MM.1S (cell line): ENCODE data around the gene STK4.

Source experiments
- DNase-seq: peaks from one replicate; pipeline ENCODE4 v3.0.0-alpha.2; 2015
- H2AFZ ChIP-seq: fragments of 300-600 bp; sonication (generic); 2 replicates; pipeline ENCODE4 v1.6.0; 2016; ENCODE audit warnings: antibody characterized with exemption, low read length
- H3F3A ChIP-seq: fragments of 300-600 bp; sonication (generic); 2 replicates; pipeline ENCODE4 v1.6.1; 2016; ENCODE audit warnings: mild to moderate bottlenecking, antibody characterized with exemption, low read length, moderate library complexity, mixed read lengths; ENCODE audit not compliant: insufficient read depth
- H3K27ac ChIP-seq: fragments of 300-600 bp; sonication (generic); 2 replicates; pipeline ENCODE4 v1.5.1; 2016; ENCODE audit warnings: mild to moderate bottlenecking, low read length
- H3K27me3 ChIP-seq: fragments of 300-600 bp; sonication (generic); replicated peaks from 2 replicates; pipeline ENCODE4 v1.6.0; 2016; ENCODE audit warnings: low read length; ENCODE audit not compliant: insufficient read depth
- H3K36me3 ChIP-seq: fragments of 300-600 bp; sonication (generic); replicated peaks from 2 replicates; pipeline ENCODE4 v1.6.1; 2016; ENCODE audit warnings: mild to moderate bottlenecking, low read length, mixed read lengths; ENCODE audit not compliant: insufficient read depth
- H3K4me1 ChIP-seq: fragments of 300-600 bp; sonication (generic); 2 replicates; pipeline ENCODE4 v1.6.1; 2016; ENCODE audit warnings: low read length, mixed read lengths
- H3K4me2 ChIP-seq: fragments of 300-600 bp; sonication (generic); 2 replicates; pipeline ENCODE4 v1.6.0; 2016; ENCODE audit warnings: low read depth, low read length
- H3K4me3 ChIP-seq: fragments of 300-600 bp; sonication (generic); 2 replicates; pipeline ENCODE4 v1.5.1; 2016; ENCODE audit warnings: low read length, mixed read lengths
- H3K79me2 ChIP-seq: fragments of 300-600 bp; sonication (generic); 2 replicates; pipeline ENCODE4 v1.6.1; 2016; ENCODE audit warnings: mixed run types, low read length, mixed read lengths
- H3K9ac ChIP-seq: fragments of 300-600 bp; sonication (generic); 2 replicates; pipeline ENCODE4 v1.6.1; 2016; ENCODE audit warnings: low read length, mixed read lengths
- H3K9me2 ChIP-seq: fragments of 300-600 bp; sonication (generic); replicated peaks from 2 replicates; pipeline ENCODE4 v1.6.1; 2016; ENCODE audit warnings: mild to moderate bottlenecking, low read length, mixed read lengths; ENCODE audit not compliant: insufficient read depth
- H3K9me3 ChIP-seq: fragments of 300-600 bp; sonication (generic); replicated peaks from 2 replicates; pipeline ENCODE4 v1.6.1; 2016; ENCODE audit warnings: mild to moderate bottlenecking, low read length, mixed read lengths; ENCODE audit not compliant: insufficient read depth
- H4K20me1 ChIP-seq: fragments of 300-600 bp; sonication (generic); 2 replicates; pipeline ENCODE4 v1.6.1; 2016; ENCODE audit warnings: mild to moderate bottlenecking, low read length, moderate library complexity, mixed read lengths; ENCODE audit not compliant: insufficient read depth
- CTCF ChIP-seq: fragments of 300-600 bp; sonication (generic); IDR thresholded peaks from 2 replicates; pipeline ENCODE4 v1.5.1; 2016; ENCODE audit warnings: antibody characterized with exemption, low read length, mixed read lengths
- EZH2 ChIP-seq: fragments of 300-600 bp; sonication (generic); optimal IDR thresholded peaks from 2 replicates; pipeline ENCODE3; 2017; ENCODE audit warnings: low read depth, mild to moderate bottlenecking, antibody characterized with exemption, low read length, mixed read lengths
- EZH2phosphoT487 ChIP-seq: fragments of 300-600 bp; sonication (generic); IDR thresholded peaks from 2 replicates; pipeline ENCODE4 v1.6.1; 2018; ENCODE audit warnings: antibody characterized with exemption, low read length

The STK4 gene

GRCh38 chr20:44924541-44924940 is 41.8 kb upstream of the STK4 start:
- no peaks in the 10 kb centered on the region for H3K27me3 ChIP-seq
- H2AFZ ChIP-seq = no peak overlapping the region
- no peak for DNase-seq
- no peak overlapping the region for H3K4me2 ChIP-seq
- H3K9ac ChIP-seq = no peak overlapping the region
- H3K4me1 ChIP-seq = no peaks in the 10 kb centered on the region
- H3K9me3 ChIP-seq = no peaks in the 10 kb centered on the region
- H4K20me1 ChIP-seq = no peaks in the 10 kb centered on the region
- TF ChIP-seq EZH2 = no peak
- no peak for TF ChIP-seq EZH2phosphoT487
- TF ChIP-seq CTCF = no peak
- no peaks in the 10 kb centered on the region for H3F3A ChIP-seq
- no peak overlapping the region for H3K4me3 ChIP-seq
- no peaks in the 10 kb centered on the region for H3K9me2 ChIP-seq
- H3K36me3 ChIP-seq = no peaks in the 10 kb centered on the region
- H3K27ac ChIP-seq = no peak overlapping the region
- no peaks in the 10 kb centered on the region for H3K79me2 ChIP-seq

GRCh38 chr20:44928595-44928994 is 37.7 kb upstream of the STK4 start:
- Histone ChIP-seq H2AFZ (no peak overlapping the region), H3K27me3 (no peaks in the 10 kb centered on the region), H3K4me1 (no peaks in the 10 kb centered on the region), H3K4me3 (no peak overlapping the region), H3K9ac (no peak overlapping the region), H3K79me2 (no peaks in the 10 kb centered on the region), H3K9me3 (no peaks in the 10 kb centered on the region), H3K9me2 (no peaks in the 10 kb centered on the region), H3K36me3 (no peaks in the 10 kb centered on the region), H3K4me2 (no peak overlapping the region), H3K27ac (no peak overlapping the region), H4K20me1 (no peaks in the 10 kb centered on the region), H3F3A (no peaks in the 10 kb centered on the region)
- TF ChIP-seq EZH2 (no peak), EZH2phosphoT487 (no peak), CTCF (no peak)
- no peak for DNase-seq

GRCh38 chr20:44930517-44931168 is 35.7 kb upstream of the STK4 start:
- H3K4me1 ChIP-seq = no peaks in the 10 kb centered on the region
- H4K20me1 ChIP-seq = no peaks in the 10 kb centered on the region
- H3K9ac ChIP-seq = no peak overlapping the region
- no peaks in the 10 kb centered on the region for H3K9me2 ChIP-seq
- H3K4me2 ChIP-seq = no peak overlapping the region
- no peak for DNase-seq
- H3F3A ChIP-seq = no peaks in the 10 kb centered on the region
- TF ChIP-seq EZH2phosphoT487 (no peak), EZH2 (no peak), CTCF (no peak)
- H3K36me3 ChIP-seq = no peaks in the 10 kb centered on the region
- no peaks in the 10 kb centered on the region for H3K9me3 ChIP-seq
- H3K27ac ChIP-seq = no peak overlapping the region
- H3K79me2 ChIP-seq = no peaks in the 10 kb centered on the region
- H2AFZ ChIP-seq = no peak overlapping the region
- H3K27me3 ChIP-seq = no peaks in the 10 kb centered on the region
- no peak overlapping the region for H3K4me3 ChIP-seq
